Measurements from ENCODE around the gene MICALL2.

The MICALL2 gene

DNA sequence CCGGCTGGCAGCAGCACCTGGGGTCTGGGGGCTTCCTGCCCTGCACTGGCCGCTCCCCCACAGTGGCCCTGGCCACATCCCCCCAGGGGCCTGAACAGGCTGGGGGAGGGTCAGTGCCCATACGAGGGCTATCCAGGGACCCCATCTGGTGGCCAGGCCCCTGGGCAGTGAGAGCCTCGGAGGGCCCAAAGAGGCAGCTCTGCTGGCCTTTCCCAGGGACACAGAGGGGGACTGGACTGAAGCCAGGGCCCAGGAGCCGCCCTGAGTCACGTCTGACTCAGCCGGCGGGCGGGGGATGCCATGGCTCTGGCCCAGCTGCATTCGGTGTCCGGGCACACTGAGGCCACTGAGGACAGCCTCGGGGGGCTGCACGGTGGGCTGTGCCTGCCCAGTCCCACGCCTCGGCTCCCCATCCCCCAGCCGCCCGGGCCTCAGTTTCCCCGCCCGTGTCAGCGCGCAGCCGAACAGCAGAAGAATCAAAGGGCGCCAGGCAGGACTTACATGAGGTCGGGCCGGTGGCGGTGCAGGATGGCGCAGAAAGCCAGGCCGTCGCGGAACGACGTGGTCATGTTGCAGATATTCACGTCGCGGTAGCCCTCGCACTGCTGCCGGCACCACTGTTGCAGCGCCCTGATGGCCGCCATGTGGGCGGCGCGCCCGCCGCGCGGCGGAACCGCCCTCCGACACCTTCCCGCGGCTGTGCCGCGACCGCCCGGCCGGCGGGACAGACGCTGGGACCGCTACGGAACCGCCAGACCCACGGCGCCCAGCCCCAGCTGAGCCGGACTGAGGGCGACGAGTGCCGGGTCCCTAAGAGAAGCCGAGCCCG is at the start of gene MICALL2:
Gene MICALL2, minus strand, starts transcription at position 788 of the 829 bp plus-strand sequence. Its CDS starts 144 bp downstream, at position 644.
- peak; percentile 70 for DNase-seq

DNA sequence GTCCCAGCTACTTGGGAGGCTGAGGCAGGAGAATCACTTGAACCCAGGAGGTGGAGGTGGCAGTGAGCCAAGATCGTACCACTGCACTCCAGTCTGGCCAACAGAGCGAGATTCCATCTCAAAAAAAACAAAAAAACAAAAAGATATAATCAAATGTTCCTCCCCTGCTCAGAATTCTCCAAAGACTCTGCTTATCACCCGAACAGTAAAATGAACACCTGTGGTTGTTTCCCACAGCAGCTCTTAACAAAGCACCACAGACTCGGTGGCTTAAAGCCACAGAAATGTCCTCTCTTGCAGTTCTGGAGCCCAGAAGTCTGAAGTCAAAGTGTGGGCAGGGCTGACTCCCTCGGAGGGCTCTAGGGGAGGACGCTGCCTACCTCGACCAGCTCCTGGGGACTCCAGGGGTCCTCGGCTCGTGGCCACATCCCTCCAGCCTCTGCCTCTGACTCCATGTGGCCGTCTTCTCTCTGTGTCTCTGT is 49.0 kb upstream of the MICALL2 start:
- DNase-seq, result peak; percentile 83

DNA sequence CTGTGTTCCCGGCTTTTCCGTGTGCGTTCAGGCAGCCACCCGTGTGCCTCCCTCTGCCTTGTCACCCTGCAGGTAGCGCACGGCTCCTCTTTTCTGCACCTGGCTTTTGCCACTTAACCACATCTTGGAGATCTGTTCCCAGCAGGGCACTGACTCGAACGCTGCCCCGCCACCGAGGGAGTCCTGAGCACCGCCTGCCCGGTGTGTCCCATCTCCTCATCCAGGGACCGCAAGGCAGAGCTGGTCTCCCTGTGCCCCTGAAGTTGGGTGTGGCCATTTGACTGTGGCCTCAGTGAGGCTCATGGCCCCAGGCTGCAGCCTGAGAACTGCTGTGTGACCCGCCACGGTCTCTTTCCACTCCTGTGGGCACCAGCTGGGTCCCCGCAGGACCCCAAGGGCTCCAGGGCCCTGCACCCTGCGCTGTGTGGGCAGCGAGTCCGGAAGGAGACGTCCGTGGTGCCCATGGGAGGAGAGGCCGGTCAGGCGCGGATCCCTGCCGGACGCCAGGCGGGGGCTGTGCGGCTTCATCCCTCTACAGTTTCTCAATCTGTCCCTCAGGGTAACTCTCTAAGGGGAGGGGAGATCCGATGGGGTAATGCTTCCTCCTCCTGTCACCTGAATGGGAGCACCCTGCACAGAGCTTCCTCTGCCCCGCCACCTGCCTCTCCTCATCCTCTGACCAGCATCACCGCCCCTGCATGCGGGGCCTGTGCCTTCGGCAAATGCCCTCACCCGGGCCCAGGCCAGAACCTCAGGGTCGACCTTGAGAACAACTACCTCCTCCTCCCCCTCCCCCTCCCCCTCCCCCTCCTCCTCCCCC is 46.7 kb upstream of the MICALL2 start:
- peak; percentile 41 for DNase-seq

DNA sequence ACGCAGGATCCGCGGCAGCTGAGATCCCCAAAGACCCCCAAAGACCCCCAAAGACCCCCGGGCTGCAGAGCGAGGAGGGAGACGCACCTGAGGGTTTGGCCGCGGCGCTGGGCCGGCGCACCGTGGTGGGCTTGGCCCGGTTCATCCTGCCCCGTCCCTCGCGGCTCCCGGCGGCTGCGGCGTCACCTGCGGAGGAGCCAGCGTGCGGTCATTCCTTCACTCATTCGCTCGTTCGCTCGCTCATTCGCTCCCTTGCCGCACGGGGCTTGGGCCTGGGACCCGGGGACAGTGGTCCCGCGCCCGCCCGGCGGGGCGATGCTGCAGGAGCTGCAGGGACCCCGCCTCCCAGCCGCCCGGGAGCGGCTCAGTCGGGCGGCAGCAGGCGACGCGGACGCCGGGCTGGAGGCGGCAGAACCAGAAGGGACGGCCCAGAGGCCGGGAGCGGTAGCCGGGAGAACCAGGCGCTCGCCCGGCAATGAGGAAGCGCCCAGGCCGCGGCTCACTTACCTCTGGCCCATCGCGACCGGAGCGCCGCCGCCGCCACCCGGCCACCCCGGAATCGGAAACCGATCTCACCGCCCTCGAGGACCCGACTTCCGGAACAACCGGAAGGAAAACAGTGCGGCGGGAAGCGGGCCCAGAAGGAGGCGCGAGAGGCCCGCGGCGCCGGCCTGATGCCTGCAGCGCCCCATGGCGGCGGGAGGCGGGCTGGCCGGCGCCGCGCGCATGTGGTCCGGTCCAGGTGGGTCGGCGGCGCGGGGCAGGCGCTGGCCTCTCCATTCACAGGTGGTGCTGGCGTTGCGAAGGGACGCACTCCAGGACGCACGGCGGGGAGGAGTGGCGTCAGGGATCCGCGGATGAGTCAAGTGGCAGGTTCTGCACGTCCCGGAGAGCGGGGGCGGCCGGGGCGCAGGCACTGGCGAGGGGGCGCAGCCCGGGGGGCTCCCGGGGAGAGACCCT is 44.8 kb upstream of the MICALL2 start, which contains the start of gene INTS1:
Gene INTS1, minus strand, starts transcription at position 574 of the 960 bp plus-strand sequence. Its CDS starts 429 bp downstream, at position 145.
- DNase-seq, result peak; percentile 92

DNA sequence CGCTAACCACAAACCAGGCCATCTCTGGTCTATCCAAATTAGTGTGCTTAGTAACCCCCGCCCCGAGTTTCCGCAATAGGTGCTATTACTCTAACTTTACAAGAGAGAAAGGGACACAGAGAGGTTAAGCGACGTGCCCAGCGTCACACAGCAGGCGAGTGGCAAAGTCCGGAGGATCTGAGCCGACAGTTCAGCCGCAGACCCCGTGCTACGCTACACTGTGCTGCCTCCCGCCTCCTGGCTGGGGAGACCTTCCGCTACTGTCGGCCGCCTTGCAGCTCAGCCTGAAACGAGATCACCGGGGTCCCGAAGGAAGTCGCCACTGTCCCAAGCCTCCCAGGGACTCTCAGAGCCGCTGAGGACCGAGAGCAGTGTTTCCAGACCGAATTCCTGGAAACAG is 44.1 kb upstream of the MICALL2 start:
- no peak for DNase-seq

DNA sequence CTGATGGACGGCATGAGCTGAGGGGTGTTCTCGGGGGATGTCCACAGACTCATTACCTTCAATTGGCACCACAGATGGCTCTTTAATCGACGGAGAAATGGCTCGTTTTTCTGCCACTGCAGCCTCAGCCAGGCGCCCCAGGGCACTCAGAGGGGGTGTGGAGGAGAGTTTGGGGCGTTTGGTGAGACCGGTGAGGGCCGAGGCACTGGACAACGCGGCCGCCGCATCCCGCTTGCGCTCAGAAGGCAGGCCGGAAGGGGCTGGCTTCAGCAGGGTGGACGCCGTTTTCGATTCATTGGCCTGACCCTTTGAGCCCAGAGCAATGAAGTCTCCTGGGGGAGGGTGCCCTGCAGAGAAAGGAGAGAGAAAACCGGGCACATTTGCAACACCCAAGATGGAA is 43.6 kb upstream of the MICALL2 start:
- DNase-seq, result no peak

DNA sequence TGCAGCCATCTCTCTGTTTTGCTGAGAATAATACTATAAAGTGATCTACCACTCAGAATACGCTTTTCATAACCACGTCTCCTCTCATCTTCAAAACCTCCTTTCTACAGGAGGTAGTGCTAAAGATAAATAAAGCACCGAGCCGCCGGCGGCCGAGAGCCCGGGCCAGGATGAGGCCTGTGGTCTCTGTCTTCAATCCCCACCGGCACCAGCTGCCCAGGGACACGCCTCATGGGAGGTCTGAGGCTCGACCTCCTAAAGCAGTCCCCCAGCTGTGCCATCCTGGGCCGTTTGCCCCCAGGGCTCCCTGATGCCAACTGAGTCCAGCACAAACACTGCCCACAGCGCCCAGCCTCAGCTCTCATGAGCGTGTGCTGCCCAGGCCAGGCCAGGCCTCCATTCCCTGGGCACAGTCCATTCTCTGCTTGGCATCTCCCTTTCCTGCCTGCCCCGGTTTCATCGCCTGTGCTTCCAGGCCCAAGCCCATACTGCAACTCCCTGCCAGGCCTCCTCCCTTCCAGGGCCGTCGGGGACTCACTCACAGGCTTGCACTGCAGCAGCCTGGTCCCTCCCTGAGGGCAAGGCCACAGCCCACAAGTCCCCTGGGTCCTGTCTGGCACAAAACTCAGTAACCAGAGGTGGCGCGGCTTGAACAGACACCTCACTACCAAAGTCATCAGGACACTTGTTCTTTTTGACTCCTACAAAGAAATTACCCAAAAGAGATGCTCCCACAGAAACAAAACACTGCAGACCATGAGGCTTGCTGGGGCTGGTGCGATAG is 42.4 kb upstream of the MICALL2 start:
- no peak for DNase-seq

DNA sequence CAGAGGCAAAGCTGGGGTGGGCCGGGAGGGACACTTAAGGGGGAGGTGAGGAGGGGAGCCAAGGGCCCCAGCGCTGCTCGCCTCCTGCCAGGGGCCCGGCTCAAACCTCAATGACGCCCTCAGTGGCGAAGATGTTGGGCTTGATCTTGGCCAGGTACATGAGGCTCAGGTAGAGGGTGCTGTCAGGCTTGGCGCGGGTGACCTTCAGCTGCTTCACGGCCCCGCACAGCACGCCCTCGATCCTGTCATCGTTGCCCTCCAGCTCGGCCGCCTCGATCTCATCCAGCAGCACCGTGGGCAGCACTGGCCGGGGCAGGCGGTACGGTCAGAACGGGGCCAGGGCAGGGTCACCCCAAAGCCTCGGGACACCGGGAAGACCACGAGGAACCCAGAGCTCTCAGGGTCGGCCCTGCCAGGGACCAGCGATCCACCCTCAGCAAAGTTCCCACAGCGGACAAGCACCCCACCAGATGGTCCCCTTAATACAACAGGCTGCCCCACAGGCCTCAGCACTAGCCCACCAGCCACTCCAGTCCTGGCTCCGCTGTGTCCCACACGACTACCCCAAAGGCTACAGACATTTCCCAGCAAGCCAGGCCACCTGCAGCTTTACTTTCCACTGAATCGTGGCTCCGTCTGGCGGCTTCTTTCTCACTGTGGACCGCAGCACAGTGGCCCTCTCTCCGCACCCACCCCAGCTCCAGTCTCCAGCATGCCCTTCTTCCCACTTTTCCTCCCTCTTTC is 41.0 kb upstream of the MICALL2 start:
- no peak for DNase-seq

DNA sequence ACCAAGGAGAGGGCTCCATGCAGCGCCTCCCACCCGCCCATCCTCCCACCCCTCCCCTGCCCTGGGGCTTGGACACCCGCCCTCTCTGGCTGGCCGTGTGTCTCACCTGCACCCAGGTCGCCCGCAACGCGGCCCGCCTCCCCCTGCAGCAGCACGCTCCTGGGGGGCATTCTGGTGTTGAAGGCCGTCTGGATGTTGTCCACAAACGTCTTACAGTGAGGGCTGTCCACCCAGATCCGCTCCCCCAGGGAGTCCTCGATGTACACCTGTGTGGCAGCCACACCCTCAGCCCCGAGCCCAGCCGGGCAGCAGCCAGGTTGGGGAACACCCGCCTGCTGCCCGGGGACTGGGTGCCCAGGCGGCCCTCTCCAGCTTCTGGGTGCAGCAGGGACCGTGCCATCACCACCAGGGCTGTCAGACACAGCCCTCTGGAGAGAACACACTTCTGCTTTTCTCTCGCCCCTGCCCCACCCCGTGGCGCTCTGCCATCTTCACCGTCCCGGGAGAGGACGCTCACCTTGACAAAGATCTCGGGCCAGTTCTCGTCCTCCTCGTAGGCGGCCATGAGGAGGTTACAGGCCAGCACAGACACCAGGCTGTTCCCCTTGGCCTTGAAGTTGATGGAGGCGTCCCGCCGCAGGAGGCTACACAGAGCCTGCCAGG is 40.2 kb upstream of the MICALL2 start:
- DNase-seq, result no peak

DNA sequence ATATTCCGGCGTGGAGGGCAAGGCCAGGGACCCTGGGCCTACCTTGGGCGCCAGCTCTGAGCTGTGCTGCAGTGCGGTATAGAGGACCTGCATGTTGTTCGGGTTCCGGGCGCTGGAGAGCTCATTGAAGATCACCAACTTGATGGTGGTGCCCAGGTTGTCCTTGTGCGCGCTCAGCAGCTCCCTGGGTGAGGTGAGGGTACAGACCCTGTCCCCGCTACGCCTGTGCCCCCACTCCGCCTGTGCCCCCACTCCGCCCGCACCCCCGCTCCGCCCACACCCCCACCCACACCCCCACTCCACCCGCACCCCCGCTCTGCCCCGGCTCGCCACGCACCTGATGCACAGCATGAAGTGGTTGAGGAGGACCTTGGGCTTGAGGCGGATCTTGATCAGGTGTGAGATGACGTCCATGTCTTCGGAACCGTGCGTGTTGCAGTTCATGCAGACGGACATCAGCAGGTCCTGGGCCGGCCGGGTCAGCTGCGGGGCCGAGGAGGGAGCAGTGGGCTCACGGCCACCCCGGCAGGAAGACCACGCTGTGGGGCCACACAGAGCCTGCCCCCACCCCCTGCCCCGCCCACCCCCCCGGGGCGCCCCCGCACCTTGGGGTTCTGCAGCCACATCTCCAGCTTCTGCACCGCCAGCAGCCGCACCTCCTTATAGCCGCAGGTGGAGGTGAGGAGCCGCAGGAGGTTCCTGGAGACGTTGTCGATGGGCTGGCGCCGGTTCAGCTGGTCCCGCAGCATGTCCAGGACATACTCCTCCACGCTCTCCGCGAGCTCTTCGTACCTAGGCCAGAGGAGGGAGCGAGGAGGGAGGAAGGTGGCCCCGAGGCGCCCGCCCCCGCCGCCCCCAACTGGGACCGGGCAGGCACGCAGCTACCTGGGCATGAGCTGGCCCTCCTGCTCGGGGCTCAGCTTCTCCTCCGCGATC is 39.4 kb upstream of the MICALL2 start:
- no peak for DNase-seq

DNA sequence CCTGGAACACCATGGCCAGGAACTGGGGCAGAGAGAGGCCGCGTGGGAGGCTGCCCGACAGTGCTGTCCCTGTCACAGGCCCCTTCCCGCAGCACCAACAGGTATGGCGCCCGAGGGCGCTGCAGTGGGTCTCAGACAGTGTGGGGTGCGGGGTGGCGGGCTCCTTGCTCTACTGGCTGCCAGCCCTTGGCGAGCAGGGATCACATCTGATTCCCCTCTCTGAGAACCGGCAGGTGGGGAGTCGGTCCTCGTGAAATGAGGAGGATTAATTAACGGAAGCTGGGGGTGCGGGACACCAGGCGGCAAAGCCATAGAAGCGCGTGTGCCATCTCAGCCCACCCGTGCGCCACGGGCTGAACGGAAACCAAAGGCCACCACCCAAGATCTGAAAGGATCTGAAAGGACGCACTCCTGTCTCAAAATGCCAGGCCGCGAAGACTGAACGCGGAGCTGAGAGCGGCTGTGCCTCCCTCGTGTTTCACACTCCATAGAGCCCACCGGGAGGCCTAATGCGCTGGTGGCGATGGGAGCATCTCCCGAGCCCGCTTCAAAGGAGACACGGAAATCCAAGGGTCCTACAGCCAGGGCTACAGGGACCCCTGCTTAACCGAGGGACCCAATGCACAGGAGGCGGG is 38.1 kb upstream of the MICALL2 start:
- DNase-seq, result no peak

DNA sequence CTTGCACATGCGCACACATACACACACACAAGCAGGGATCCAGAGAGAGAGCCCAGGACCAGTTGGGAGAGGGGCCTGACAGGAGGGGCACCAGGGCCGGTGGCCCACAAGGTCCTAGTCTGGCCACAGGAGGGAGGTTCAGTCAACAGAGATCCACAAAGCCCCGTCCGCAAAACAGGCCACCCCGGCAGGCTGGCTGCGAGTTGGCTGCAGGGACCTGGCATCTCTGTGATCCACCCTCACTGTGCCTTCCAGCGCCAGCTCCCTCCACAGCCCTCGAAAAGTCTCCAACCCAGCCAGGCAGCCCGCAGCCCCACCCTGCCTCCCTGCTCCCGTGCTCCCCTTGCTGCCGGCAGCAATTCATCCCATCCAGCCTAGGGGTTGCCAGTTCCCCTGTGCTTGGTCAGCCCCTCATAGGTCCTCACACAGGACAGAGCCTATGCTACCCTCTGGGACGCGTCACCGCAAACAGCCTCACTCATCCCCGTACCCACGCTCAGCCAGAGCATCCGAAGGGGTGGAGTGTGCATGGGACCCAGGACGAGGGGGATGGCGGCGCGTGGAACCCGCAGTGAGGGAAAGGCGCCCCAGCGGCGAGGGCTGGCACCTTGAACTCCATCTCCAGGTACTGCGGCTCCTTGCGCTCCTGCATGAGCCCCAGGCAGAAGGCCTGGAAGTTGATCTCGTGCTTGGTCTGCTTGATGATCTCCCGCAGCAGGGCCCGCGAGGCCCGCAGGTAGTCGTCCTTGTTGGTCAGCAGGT is 37.4 kb upstream of the MICALL2 start:
- no peak for DNase-seq

DNA sequence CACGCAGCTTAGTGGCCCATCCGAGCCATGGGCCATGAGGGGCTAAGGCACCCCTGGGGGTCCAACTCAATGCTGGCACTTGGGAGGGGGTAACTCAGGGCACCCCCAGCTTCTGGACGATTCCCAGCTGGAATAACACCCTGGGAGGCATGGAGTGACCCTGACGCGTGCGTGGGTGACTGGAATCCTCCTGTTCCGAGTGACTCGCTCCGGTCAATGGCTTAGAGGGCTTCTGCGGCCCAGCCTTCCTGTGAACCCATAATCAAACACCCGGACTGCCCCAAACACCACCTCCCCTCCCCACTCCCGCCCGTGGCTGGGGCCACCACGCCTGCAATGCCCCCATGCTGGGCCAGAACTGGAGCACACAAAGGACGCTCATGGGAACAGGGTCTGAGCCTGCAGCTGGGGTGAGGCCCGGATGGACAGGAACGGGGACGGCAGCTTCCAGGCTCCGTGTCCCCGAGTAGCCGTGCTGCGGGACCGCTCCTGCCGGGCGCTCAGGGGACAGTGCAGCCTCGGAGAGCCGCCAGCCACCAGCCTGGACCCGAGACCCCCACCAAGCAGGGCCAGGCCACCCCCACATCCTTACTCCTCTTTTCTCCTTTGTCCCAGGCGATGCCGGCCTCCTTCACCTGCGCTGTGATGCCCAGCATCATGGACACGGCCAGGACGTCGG is 36.4 kb upstream of the MICALL2 start:
- DNase-seq, result no peak

DNA sequence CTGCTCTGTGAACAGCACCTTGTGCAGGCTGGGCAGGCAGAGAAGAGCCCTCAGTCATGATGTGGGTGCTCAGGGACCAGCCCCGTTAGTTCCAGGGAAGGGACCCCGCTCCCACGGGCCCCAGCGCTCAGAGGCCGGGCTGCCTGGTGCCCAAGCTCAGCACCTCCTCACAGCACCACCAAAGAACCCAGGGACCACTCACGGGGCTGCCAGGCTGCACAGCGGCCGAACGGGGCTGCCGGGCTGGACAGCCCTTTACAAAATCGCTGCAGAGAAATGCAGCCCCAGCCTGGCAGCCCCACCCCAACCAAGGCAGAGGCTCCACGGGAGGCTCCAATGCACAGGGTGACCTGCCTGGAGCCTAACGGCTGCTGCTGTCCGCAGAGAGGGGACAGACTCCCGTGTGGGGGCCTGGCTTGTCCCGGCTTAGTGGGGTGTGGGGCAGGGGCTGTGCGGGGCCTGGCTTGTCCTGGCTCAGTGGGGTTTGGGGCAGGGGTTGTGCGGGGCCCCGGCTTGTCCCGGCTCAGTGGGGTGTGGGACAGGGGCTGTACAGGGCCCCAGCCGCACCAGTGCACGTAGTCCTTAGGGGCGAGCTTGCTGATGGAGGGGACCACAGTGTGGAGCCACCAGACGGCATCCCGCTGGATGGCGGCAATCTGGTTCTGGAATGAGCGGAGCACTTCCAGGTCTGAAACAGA is 35.7 kb upstream of the MICALL2 start:
- no peak for DNase-seq

DNA sequence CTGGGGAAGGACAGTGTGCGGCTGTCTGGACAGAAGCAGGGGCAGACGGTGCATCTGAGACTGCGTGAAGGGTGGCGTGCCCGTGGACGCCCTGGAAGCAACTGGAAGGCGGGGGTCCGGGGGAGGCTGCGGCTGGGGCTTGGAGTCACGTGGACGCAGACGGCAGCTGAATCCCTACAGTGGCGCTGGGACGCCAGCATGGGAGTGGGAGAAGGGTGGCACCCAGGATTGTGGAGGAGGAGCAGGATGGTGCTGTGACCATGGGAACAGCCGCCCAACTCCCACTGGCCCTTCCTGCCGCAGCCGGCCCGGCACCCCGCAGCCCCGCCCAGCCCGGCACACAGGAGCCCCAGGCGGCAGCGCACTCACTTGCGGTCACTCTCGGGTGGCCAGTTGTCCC is 35.2 kb upstream of the MICALL2 start:
- no peak for DNase-seq

DNA sequence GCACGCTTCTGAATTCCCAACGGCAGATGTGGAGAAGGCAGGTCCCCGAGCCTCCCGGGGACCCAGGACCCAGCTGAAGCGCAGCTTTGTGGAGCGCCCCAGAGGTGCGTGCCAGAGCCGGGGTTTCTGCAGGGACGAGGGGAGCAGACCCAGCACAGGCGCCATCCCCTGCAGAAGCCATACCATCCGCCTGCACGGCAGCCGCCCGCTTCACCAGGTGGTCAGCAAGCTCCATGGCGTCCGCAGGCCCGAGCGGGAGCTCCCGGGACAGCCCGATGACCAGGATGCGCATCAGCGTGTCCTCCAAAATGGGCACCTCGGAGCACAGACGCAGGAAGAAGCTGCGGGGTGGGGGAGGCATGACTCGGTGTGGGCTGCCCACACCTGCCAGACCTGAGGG is 34.3 kb upstream of the MICALL2 start:
- DNase-seq, result no peak

DNA sequence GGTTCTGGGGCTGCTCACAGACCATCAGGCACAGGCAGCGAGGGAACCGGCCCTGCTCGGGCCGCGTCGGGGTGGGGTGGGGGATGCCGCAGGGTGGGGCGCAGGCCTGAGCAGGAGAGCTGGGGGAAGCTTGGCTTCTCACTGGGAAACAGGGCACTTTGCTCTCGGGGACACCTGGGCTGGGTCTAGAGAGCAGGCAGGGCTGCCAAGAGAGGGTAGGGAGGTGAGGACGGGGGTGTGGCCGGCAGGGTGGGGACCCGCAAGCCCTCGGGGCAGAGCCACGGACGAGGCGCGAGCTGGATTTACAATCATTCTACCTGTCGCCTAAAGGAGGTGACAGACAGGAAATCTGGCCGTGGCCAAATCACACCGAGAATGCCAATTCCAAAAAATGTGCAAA is 33.9 kb upstream of the MICALL2 start:
- DNase-seq, result no peak

All from hematopoietic multipotent progenitor cell treated with erythropoietin and hydrocortisone succinate and interleukin-3 and kit ligand, for 8 days (in vitro differentiated cells).